HG03280 (cell line): ENCODE results near the gene GLS.
"Not testable (repeated sequence)": the region's sequence is repeated elsewhere in the genome, so short reads cannot be mapped to it uniquely, and the experiment has no call there.

Source experiments
- ATAC-seq: cut with Tn5 transposase; IDR thresholded peaks from one replicate; pipeline ENCODE4 v1.9.1; 2021; ENCODE audit warnings: mild to moderate bottlenecking, moderate library complexity; ENCODE audit not compliant: unreplicated experiment

GLS gene

GRCh38 chr2:190880378-190881083 lies at the start of gene GLS:
Gene GLS (plus strand): TSS chr2:190880821. CDS start chr2:190881085, 264 bp downstream.
- peak; percentile 69 for ATAC-seq

GRCh38 chr2:190831941-190832340 lies 48.7 kb upstream of the GLS start:
- no peak for ATAC-seq

GRCh38 chr2:190834890-190835208 lies 45.8 kb upstream of the GLS start:
- ATAC-seq = no peak

- no peak for ATAC-seq
Measured at GRCh38 chr2:190835303-190835930, 45.2 kb upstream of the GLS start.

GRCh38 chr2:190836767-190837166 lies 43.9 kb upstream of the GLS start:
- no peak for ATAC-seq

GRCh38 chr2:190837420-190837819 lies 43.2 kb upstream of the GLS start:
- no peak for ATAC-seq

DNA sequence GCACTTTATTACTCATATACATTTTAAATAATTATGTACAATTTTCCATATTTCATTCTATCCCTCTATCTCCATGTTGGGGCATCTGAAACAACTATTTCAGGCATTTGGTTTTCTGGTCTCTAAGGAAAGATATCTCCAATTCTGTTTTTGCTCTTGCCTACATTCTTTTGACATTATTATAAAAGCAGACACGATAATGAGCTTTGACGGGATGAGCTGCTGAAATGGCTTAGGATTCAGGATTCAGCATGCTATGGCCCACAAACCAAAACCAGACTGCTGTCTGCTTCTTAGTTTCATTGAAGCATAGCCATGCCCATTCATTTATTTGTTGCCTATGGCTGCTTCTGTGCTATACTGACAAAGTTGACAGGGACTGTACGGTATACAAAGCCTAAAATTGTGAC lies 42.7 kb upstream of the GLS start:
- ATAC-seq = no peak

- no peak for ATAC-seq
Measured at GRCh38 chr2:190838492-190838910, 42.1 kb upstream of the GLS start.

- ATAC-seq = no peak
Measured at GRCh38 chr2:190840569-190841172, 40.0 kb upstream of the GLS start.

DNA sequence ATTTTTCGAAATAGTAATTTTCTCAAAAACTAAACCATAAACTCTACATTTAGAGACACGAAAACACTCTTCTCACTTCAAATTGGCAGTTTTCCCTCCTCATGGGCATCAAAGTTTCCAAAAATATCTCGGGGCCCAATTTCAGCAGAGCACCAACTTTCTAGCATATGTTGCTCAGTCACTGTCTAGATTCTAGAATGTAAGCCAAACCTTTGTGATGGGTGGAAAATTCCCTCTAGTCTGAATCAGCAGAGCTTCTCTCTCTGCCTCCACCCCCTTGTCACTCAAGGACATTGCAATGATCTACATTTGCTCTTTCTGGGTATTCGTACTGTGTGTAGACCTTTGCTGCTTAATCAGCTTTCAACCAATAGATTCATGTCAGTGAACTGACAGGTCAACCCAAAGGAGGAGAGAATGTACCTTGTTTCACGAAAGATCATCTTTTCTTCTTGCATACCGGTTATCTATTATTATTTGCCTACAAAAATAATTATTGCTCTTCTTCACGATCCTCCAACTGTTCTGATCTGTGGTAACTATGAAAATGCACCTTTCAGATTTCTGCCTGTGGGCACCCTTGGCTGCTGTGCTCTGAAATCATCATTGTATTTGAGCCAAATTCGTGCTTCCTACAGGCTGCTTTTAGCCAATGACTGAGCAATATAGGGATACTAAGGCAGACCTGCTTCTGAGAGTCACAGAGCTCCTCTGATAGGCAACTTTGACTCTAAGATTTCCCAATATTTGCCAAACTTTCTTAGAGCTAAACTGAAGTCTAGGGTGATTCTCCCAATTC lies 38.7 kb upstream of the GLS start:
- ATAC-seq = no peak

DNA sequence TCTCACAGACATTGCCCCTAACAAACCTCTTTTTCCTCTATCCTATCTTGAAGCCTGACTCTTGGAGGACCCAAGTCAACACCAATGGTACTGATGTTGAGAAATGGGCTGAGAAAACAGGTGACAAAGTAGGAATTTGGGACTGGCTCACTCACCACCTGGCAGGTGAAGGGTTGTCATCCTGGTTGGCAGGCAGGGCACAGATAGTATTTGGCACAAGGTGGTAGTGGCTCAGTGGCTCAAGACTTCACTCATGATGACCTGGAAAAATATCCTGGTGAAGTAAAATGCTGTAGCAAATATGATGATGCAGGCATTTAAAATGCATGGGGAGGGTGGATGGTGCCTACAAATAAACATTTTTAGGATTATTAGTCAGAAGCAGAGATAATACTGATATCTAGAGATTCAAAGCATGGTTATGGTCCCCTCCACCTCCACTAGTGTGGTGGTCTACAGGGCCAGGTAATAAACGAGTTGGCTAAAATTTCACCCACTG lies 38.0 kb upstream of the GLS start:
- ATAC-seq = no peak

GRCh38 chr2:190843890-190844699 lies 36.5 kb upstream of the GLS start:
- ATAC-seq = peak; percentile 89

DNA sequence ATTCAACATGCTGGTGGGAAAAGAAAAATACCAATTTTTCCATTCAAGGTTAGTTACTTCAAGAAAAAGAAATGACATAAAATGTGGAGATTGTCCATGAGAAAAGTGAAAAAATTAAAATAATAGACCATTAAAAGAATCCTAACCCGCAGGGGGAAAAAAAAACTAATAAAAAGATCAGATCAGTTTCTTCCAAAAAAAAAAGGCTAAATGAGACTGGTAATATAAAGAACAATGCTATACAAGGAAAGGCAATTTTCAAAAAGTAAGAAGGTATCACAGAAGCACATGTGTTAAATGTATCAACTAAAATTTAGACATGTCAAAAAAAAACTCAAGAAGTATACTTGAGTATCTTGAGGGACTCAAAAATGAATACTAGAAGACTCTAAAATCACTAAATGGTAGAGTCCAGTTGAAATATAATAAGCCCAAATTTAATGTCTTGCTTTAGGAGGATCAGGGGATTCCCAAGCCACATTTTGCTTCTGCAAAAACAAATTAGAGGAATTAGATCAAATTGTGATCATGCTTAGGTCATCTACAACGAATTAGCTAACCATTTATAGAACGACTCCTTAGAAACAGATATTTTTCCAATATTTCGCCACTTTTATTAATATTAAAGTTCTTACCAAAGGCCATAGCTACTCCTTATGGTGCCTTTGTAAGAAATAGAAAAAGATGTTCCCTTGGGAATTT lies 35.8 kb upstream of the GLS start:
- no peak for ATAC-seq

DNA sequence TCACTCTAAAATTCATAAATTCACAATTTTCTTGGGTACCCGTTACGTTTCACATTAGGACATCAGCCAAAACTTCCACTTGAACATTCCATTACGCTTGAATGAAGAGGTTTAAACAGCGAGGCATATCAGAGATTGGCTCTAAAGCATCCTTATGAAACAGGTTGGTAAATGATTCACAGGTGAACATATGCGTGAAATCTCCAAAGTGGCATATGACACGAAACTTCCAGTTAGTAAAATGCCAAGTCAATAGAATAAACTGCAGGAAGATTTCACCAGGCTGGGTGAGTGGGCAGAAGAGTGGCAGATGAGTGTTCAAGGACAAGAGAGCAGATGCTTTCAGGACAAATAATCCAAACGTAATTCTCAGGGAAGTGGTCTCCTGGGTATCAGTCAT lies 33.9 kb upstream of the GLS start:
- no peak for ATAC-seq

GRCh38 chr2:190847504-190848081 lies 33.0 kb upstream of the GLS start:
- no peak for ATAC-seq

DNA sequence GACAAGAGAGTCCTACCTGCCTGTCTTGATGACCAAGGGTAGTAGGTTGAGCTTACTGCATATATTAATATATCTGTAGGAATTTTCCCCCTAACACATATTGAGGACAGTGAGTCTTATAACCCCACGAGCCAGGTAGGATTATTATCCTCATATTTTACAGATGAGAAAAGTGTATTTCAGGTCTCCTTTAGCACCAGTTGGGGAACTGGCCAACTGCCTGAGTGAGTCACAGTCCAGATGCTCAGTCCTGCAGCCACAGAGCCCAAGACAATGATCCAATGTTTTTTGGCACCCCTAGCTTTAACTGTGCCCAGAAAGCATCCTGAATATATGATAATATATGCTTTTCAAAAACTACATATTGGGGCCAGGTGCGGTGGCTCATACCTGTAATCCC lies 30.8 kb upstream of the GLS start:
- ATAC-seq = no peak

- not testable (repeated sequence) for ATAC-seq
Measured at GRCh38 chr2:190853022-190853421, 27.6 kb upstream of the GLS start.

GRCh38 chr2:190853531-190854383 lies 26.9 kb upstream of the GLS start:
- no peak for ATAC-seq

DNA sequence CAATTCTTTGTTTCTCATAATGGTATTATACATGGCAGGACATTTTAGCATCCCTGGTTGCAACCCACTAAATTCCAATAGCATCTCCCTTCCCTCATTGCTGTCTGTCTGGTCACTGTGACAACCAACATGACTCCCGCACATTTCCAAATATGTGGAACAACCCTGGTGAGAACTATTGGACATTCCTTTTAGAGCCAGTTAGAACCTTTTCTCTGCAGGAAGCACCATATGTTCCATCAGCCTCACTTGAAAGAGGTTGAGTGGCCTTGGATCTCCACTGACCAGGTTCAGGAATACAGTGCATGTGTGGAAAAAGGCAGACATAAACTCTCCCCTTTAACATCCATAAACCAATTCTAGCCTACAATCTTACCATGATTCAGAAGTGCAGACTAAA lies 25.9 kb upstream of the GLS start:
- no peak for ATAC-seq
